ENCODE data around the gene GPR155. TPM values are rescaled to one million over a fixed set of nuclear protein-coding genes. Genes with fewer than 3 reads are reported as not detected.
A peak's percentile ranks its signal among the peaks of the same experiment; 100 is the strongest.

The GPR155 gene
- total RNA-seq, 4 donors from 2014 or later: 18.0 to 45.9 (median 32.2) TPM

DNA sequence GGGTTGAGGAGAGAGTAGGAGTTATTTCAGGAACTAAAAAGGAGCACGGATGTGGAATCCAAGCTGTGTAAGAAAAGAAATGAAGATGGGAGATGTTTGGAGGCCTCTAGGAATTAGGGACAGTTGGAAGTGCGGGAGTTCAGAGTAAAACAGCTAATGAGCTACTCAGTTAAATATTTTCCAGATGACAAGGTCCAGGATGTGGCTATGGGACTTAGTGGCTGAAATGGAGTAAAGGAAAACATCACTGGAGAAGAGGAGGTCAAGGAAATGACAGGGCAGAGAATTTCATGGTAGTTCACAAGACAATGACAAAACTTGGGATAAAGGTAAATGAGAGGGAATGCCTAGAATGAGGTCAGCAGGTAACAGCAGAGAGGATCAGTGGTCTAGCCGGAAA lies 13.0 kb downstream of the GPR155 start:
- peaks cover 0 to 11% of the 10 kb centered on the region in 2 donors for H3K36me3 ChIP-seq
- TF ChIP-seq POLR2AphosphoS5 (IDR thresholded peaks at IDR 0.05) (no peak), EP300 (IDR thresholded peaks at IDR 0.05) (no peak), POLR2A (IDR thresholded peaks at IDR 0.05) (no peak)
- TF ChIP-seq, protein P1, sequence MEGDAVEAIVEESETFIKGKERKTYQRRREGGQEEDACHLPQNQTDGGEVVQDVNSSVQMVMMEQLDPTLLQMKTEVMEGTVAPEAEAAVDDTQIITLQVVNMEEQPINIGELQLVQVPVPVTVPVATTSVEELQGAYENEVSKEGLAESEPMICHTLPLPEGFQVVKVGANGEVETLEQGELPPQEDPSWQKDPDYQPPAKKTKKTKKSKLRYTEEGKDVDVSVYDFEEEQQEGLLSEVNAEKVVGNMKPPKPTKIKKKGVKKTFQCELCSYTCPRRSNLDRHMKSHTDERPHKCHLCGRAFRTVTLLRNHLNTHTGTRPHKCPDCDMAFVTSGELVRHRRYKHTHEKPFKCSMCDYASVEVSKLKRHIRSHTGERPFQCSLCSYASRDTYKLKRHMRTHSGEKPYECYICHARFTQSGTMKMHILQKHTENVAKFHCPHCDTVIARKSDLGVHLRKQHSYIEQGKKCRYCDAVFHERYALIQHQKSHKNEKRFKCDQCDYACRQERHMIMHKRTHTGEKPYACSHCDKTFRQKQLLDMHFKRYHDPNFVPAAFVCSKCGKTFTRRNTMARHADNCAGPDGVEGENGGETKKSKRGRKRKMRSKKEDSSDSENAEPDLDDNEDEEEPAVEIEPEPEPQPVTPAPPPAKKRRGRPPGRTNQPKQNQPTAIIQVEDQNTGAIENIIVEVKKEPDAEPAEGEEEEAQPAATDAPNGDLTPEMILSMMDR (IDR thresholded peaks at IDR 0.05): no peak
- WGBS, 2 donors (ENCODE audit: low coverage in 1 of 2): 57 to 62% methylated on average over 3 of the region's 3 CpGs
- H3K27ac ChIP-seq: peak overlapping the region in 1 of 4 donors; percentile 31
- no peaks in the 10 kb centered on the region for H3K4me1 ChIP-seq
- no peak overlapping the region for H3K4me3 ChIP-seq
- ATAC-seq: no peak
- no peaks in the 10 kb centered on the region for H3K27me3 ChIP-seq
- H3K9me3 ChIP-seq: no peaks in the 10 kb centered on the region

DNA sequence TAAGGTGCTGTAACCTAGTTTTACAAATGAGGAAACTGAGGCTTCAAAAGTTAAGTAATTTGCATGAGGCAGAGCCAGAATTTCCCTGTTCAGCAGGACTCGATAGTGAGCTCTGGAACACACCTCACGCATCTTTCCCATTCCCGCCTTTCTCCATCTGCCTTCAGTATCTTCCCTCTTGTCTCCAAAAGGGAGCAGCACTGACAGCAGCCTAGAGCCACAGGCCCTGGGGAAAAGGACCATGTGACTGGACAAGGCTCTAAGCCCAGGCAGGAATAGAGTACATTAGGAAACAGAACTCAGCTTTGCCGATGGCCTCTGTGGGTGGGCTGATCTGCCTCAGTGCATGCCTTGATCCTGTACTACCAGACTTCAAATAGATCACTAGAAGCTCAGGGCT lies 21.5 kb downstream of the GPR155 start:
- no peak for ATAC-seq

DNA sequence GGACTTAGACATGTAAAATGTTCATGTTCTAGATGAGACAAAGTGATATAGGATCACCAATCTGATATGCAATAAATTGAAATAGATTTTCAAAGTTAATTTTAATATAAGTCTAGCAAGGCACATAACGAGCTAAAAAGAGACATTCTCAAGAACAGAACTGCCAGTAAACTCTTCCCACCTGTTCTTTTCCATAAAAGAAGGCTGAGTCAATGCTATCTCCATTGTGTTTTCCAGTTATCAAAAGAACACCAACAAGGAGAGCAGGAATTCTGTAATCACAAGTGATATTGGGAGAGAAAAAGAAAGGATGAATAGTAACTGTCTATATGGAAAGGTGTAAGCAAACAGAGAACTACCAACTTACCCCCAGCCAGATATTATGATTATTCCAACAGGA lies 25.6 kb downstream of the GPR155 start:
- H3K36me3 ChIP-seq: peaks cover 0 to 51% of the 10 kb centered on the region in 2 donors

More for the DNA sequence above, 21.5 kb downstream of the GPR155 start:
- H3K36me3 ChIP-seq: peaks cover 0 to 39% of the 10 kb centered on the region in 2 donors
- H3K4me3 ChIP-seq: no peak overlapping the region
- no peak overlapping the region for H3K27ac ChIP-seq
- TF ChIP-seq, protein P1 (IDR thresholded peaks at IDR 0.05): no peak
- TF ChIP-seq EP300 (IDR thresholded peaks at IDR 0.05) (no peak), POLR2A (IDR thresholded peaks at IDR 0.05) (no peak), POLR2AphosphoS5 (IDR thresholded peaks at IDR 0.05) (no peak)
- no peaks in the 10 kb centered on the region for H3K4me1 ChIP-seq
- no peaks in the 10 kb centered on the region for H3K9me3 ChIP-seq
- 67% methylated on average over 2 of the region's 4 CpGs; no CpG with 5 or more reads in 1 of the 2 donors for WGBS, 2 donors (ENCODE audit: low coverage in 1 of 2)
- H3K27me3 ChIP-seq: no peaks in the 10 kb centered on the region

DNA sequence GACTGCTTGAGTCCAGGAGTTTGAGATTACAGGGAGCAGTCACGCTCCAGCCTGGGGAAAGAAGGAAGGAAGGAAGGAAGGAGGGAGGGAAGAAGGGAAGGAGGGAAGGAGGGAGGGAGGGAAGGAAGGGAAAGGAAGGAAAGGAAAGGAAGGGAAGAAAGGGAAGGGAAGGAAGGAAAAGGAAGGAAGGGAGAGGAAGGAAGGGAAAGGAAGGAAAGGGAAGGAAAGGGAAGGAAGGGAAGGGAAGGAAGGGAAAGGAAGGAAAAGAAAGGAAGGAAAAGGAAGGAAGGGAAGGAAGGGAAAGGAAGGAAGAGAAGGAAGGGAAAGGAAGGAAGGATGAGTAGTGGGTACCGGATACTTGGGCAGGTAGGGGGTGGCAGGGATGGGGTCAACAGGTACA lies 32.3 kb downstream of the GPR155 start:
- no peaks in the 10 kb centered on the region for H3K4me1 ChIP-seq
- no peaks in the 10 kb centered on the region for H3K9me3 ChIP-seq
- no peak overlapping the region for H3K27ac ChIP-seq
- no peak for ATAC-seq
- TF ChIP-seq EP300 (IDR thresholded peaks at IDR 0.05) (no peak), POLR2A (IDR thresholded peaks at IDR 0.05) (no peak), POLR2AphosphoS5 (IDR thresholded peaks at IDR 0.05) (no peak)
- TF ChIP-seq, protein P1 (IDR thresholded peaks at IDR 0.05): no peak
- WGBS, 2 donors (ENCODE audit: low coverage in 1 of 2): 76 to 83% methylated on average over 1 to 2 of the region's 2 CpGs
- H3K27me3 ChIP-seq: no peaks in the 10 kb centered on the region
- H3K36me3 ChIP-seq: peaks cover 0 to 93% of the 10 kb centered on the region in 2 donors
- H3K4me3 ChIP-seq: no peak overlapping the region

More for the DNA sequence above, 25.6 kb downstream of the GPR155 start:
- H3K27ac ChIP-seq: no peak overlapping the region
- no peaks in the 10 kb centered on the region for H3K27me3 ChIP-seq
- ATAC-seq: no peak
- 63 to 92% methylated on average over 1 of the region's 1 CpG for WGBS, 2 donors (ENCODE audit: low coverage in 1 of 2)
- H3K4me1 ChIP-seq: no peaks in the 10 kb centered on the region
- TF ChIP-seq, protein P1 (IDR thresholded peaks at IDR 0.05): no peak
- no peak for TF ChIP-seq POLR2AphosphoS5 (IDR thresholded peaks at IDR 0.05)
- no peak for TF ChIP-seq EP300 (IDR thresholded peaks at IDR 0.05)
- no peak for TF ChIP-seq POLR2A (IDR thresholded peaks at IDR 0.05)
- no peak overlapping the region for H3K4me3 ChIP-seq
- H3K9me3 ChIP-seq: no peaks in the 10 kb centered on the region

DNA sequence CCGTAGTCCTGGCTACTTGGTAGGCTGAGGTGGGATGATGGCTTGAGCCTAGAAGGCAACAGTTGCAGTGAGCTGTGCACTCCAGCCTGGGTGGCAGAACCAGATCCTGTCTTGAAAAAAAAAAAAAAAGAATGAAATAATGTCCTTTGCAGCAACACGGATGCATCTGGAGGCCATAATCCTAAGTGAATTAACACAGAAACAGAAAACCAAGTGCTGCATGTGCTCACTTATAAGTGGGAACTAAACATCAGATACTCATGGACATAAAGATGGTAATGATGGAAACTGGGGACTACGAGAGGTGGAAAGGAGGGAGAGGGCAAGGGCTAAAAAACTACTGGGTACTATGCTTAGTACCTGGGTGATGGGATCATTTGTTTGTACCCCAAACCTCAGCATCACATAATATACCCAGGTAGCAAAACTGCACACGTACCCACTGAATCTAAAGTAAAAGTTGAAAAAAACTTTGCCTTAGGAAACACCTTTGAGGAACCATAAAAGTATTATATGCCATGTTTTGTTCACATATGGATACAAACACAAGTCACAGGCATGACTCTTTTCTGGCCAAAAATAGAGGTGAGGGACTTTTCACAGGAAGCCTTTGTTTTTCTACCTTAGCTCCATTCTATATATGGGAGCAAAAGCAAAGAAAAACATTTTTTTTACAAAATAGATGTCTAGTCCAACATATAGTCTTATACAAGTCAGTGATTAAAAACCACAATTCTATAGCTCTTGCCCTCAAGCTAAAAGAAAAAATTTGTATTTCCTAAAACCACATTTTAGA lies 36.6 kb downstream of the GPR155 start:
- peaks cover 0 to 74% of the 10 kb centered on the region in 2 donors for H3K36me3 ChIP-seq
- no peak for ATAC-seq

More for the DNA sequence above, 36.6 kb downstream of the GPR155 start:
- Histone ChIP-seq H3K4me3 (no peak overlapping the region), H3K27me3 (no peaks in the 10 kb centered on the region), H3K9me3 (no peaks in the 10 kb centered on the region), H3K4me1 (peaks cover 0 to 5% (median 0%) of the 10 kb centered on the region in 3 donors), H3K27ac (no peak overlapping the region)
- WGBS, 2 donors (ENCODE audit: low coverage in 1 of 2): 82 to 89% methylated on average over 2 to 4 of the region's 4 CpGs
- TF ChIP-seq, protein P1 (IDR thresholded peaks at IDR 0.05): no peak
- TF ChIP-seq POLR2A (IDR thresholded peaks at IDR 0.05) (no peak), POLR2AphosphoS5 (IDR thresholded peaks at IDR 0.05) (no peak)

Data from gastroesophageal sphincter (tissue), 4 donors.